CD4-positive, CD25-positive, alpha-beta regulatory T cell (primary cell): ENCODE data around the gene RACGAP1. TPM values are rescaled to one million over a fixed set of nuclear protein-coding genes. Genes with fewer than 3 reads are reported as not detected.

Experiments used
- ATAC-seq, 2 donors: fragments of 150-1000 bp; cut with Tn5 transposase; one replicate each; pipeline ENCODE4 v1.10.0; 2021; ENCODE audit warnings: low read depth in 2 of 2, moderate number of reproducible peaks in 2 of 2, moderate library complexity in 1 of 2
- DNase-seq, 3 donors: peaks; one replicate each; pipeline versions ENCODE4 v3.0.0 to v3.0.0-alpha.2; 2012 to 2022; ENCODE audit warnings: mixed read lengths in 1 of 3
- H3K27ac ChIP-seq: one replicate; pipeline ENCODE4 v1.7.0; 2013; ENCODE audit warnings: mild to moderate bottlenecking, low read length; ENCODE audit not compliant: insufficient read depth, poor library complexity, severe bottlenecking
- H3K27me3 ChIP-seq: one replicate; pipeline ENCODE4 v1.7.0; 2013; ENCODE audit warnings: low read length; ENCODE audit not compliant: control insufficient read depth, insufficient read depth
- H3K36me3 ChIP-seq: one replicate; pipeline ENCODE4 v1.7.0; 2013; ENCODE audit warnings: mild to moderate bottlenecking, low read length, moderate library complexity; ENCODE audit not compliant: control insufficient read depth, insufficient read depth
- H3K4me1 ChIP-seq: 2 replicates; pipeline ENCODE4 v1.7.0; 2013; ENCODE audit warnings: mild to moderate bottlenecking, low read length; ENCODE audit not compliant: insufficient read depth, control insufficient read depth, poor library complexity, severe bottlenecking
- H3K4me3 ChIP-seq: one replicate; pipeline ENCODE4 v1.7.0; 2013; ENCODE audit warnings: low read depth, mild to moderate bottlenecking, low read length, moderate library complexity
- H3K9me3 ChIP-seq, 2 experiments: 1 replicate in 1 of 2; 2 replicates in 1 of 2; pipeline ENCODE4 v1.7.0; 2013; ENCODE audit warnings: low read length in 2 of 2, mild to moderate bottlenecking in 1 of 2, moderate library complexity in 1 of 2; ENCODE audit not compliant: control insufficient read depth in 2 of 2
- H3K27ac Mint-ChIP-seq, 3 donors: one replicate each; pipeline ENCODE4 v1.8.0; 2020 to 2022; ENCODE audit warnings: mild to moderate bottlenecking in 3 of 3, mixed read lengths in 3 of 3, moderate library complexity in 2 of 3
- H3K27me3 Mint-ChIP-seq: one replicate; pipeline ENCODE4 v1.8.0; 2022; ENCODE audit warnings: mild to moderate bottlenecking, mixed read lengths
- H3K36me3 Mint-ChIP-seq: one replicate; pipeline ENCODE4 v1.8.0; 2020; ENCODE audit warnings: mixed read lengths
- H3K4me1 Mint-ChIP-seq, 4 donors: one replicate each; pipeline ENCODE4 v1.8.0; 2020 to 2022; ENCODE audit warnings: mixed read lengths in 4 of 4, mild to moderate bottlenecking in 1 of 4
- H3K4me3 Mint-ChIP-seq, 4 donors: one replicate each; pipeline ENCODE4 v1.8.0; 2020 to 2022; ENCODE audit warnings: mild to moderate bottlenecking in 4 of 4, mixed read lengths in 4 of 4, moderate library complexity in 3 of 4
- H3K9me3 Mint-ChIP-seq, 7 donors: one replicate each; pipeline ENCODE4 v1.8.0; 2020 to 2022; ENCODE audit warnings: mixed read lengths in 7 of 7, mild to moderate bottlenecking in 3 of 7, moderate library complexity in 2 of 7
- polyA plus RNA-seq, 4 donors: library from polyadenylated mRNA; unstranded; fragments of 300-500 nt; fragmentation: Illumina TruSeq; gene quantifications; one replicate each; pipeline ENCODE4 v1.2.3, GENCODE V29; 2021
- total RNA-seq: library from RNA; stranded (reverse); gene quantifications from one replicate; pipeline ENCODE4 v1.2.3, GENCODE V29; 2022

RACGAP1 gene
- total and polyA plus RNA-seq, 5 donors from 2014 or later, result 17.1 to 22.9 (median 17.4) TPM

DNA sequence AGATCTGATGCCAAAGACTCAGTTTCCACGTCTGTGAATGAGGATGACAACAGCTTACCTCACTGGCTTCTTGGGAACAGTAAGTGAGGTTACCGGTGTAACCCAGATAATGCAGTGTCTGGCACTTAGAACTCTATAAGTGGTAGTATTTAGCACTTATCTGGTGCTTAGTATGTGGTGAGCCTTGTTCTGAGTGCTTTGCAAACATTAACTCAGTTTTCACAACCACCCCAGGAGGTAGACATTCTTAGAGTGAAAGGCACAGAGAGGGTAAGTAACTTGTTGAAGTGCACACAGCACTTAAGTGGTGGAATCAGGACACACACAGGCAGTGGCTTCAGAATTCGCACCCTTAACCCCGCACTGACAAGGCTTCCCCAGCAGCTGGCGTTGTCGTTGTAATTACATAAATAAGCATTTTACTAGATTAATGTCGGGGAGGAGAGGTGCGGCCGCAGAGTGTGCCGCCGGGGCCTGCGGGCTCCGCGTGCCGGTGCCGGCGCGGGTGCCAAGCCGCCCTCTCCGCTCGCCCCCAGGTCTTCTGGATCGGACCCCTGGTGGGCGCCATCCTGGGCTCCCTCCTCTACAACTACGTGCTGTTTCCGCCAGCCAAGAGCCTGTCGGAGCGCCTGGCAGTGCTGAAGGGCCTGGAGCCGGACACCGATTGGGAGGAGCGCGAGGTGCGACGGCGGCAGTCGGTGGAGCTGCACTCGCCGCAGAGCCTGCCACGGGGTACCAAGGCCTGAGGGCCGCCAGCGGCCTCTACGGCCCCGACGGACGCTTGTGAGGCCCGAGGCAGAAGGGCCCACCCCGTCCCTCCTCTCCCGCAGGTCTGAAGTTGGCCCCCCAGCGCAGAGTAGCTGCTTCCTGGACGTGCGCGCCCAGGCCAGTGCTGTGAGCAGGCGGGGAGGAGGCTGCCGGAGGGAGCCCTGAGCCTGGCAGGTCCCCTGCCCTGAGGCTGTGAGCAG is 70.1 kb downstream of the RACGAP1 start:
- no peaks in the 10 kb centered on the region for H3K9me3 ChIP-seq
- no peak overlapping the region for H3K27ac ChIP-seq
- Mint-ChIP-seq H3K9me3 (peaks cover 0 to 2% (median 0%) of the 10 kb centered on the region in 7 donors), H3K4me1 (peaks cover 0 to 4% (median under 1%) of the 10 kb centered on the region in 4 donors), H3K36me3 (no peaks in the 10 kb centered on the region), H3K27ac (no peak overlapping the region), H3K4me3 (no peak overlapping the region), H3K27me3 (peaks cover 61% of the 10 kb centered on the region)
- peaks cover 26% of the 10 kb centered on the region for H3K27me3 ChIP-seq
- no peaks in the 10 kb centered on the region for H3K4me1 ChIP-seq
- no peaks in the 10 kb centered on the region for H3K36me3 ChIP-seq
- H3K4me3 ChIP-seq, result no peak overlapping the region
- ATAC-seq, result no peak
- peak in 1 of 3 donors; percentile 32 for DNase-seq

DNA sequence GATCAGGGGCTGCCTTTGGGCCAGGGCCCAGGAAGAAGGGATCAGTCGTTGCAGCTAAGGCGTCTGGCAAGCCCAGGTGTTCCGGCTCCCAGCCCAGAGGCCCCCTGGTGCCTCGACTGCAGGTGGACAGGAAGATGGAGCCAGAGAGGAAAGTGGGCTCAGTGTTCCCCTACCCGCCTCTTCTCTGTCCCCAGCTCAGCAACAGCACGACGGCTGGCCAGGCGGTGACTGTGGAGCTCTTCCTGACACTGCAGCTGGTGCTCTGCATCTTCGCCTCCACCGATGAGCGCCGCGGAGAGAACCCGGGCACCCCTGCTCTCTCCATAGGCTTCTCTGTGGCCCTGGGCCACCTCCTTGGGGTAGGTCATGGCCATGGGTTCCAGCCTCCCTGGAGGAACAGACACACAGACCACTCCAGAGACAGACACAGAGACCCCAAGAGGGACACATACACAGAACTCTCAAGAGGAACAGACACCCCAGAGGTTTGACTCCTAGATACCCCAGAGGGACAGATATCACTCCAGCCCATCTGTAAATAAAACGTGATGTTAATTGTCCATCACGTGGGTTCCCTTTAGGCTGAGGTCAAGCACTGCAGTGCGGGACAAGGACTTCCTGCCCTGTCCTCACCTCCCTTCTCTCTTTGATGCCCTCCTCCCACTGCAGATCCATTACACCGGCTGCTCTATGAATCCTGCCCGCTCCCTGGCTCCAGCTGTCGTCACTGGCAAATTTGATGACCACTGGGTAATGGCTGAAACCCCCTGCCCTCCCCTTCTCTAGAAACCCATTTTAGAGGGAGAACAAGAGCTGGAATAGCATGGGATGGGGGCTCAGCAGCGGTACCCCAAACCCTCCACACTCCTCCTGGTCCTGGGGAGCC is 71.1 kb downstream of the RACGAP1 start:
- DNase-seq (no peak), ATAC-seq (no peak)
- H3K36me3 Mint-ChIP-seq, result no peaks in the 10 kb centered on the region
- H3K4me1 Mint-ChIP-seq, result no peaks in the 10 kb centered on the region
- H3K9me3 ChIP-seq, result no peaks in the 10 kb centered on the region
- H3K4me1 ChIP-seq, result no peaks in the 10 kb centered on the region
- peaks cover 57% of the 10 kb centered on the region for H3K27me3 Mint-ChIP-seq
- peak overlapping the region in 1 of 3 donors; percentile 45 for H3K27ac Mint-ChIP-seq
- H3K27ac ChIP-seq, result no peak overlapping the region
- no peaks in the 10 kb centered on the region for H3K36me3 ChIP-seq
- H3K27me3 ChIP-seq, result peaks cover 17% of the 10 kb centered on the region
- H3K4me3 Mint-ChIP-seq, result no peak overlapping the region
- peaks cover 0 to 2% (median 0%) of the 10 kb centered on the region in 7 donors for H3K9me3 Mint-ChIP-seq
- no peak overlapping the region for H3K4me3 ChIP-seq

DNA sequence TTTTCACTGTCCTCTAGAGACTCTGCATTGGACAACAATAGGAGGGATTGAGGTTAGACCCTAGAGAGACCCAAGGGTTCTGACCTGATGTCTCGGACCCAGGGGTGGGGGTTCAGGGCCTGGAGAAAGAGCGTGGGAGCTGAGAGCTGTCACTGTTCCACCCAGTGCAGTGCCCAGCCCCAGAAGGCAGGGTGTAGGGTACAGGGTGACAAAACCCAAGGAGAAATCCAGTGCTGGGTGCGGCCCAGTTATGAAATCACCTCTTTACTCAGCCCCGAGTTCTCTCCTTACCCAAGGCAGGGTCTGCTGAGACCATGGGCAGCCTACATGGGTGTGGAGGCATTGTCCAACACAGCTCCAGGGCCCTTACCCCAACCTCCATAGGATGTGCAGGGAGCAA is 72.1 kb downstream of the RACGAP1 start:
- H3K4me1 Mint-ChIP-seq, result no peaks in the 10 kb centered on the region
- no peaks in the 10 kb centered on the region for H3K36me3 Mint-ChIP-seq
- H3K4me3 Mint-ChIP-seq, result no peak overlapping the region
- peaks cover 47% of the 10 kb centered on the region for H3K27me3 Mint-ChIP-seq
- Histone ChIP-seq H3K27ac (no peak overlapping the region), H3K36me3 (no peaks in the 10 kb centered on the region), H3K4me1 (no peaks in the 10 kb centered on the region), H3K9me3 (no peaks in the 10 kb centered on the region), H3K27me3 (peaks cover 10% of the 10 kb centered on the region), H3K4me3 (no peak overlapping the region)
- peaks cover 0 to 2% (median 0%) of the 10 kb centered on the region in 7 donors for H3K9me3 Mint-ChIP-seq
- H3K27ac Mint-ChIP-seq, result no peak overlapping the region
- ATAC-seq (no peak), DNase-seq (no peak)

DNA sequence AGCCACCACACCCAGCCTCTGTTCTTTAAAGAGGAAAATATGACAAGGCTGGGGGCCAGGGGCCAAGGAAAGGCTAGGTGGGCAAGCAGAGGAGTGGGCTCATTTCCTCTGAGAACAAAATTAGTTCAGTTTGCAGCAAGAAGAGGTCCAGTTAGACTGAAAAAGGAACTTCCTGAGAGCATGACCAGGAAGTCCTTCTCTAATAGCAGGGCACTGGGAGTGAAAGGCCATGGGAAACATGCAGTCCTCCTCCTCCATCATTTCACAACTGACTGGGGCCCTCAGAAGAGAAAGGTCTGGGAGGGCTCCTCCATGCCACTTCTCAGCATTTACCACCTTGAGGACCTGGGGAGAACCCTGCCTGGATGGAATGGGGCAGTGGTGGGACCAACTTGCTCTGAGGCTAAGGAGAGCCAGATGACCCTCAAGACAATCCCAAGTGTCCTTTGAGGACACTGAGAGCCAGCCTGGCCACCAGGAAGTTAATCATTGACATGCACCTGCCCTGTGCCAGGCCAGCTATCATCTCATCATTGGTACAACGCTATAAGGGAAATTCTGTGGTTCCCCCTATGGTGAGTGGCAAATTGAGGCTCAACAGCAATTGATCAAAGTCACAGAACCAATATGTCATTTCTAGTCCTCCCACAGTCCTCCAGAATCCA is 72.8 kb downstream of the RACGAP1 start:
- no peaks in the 10 kb centered on the region for H3K36me3 ChIP-seq
- Mint-ChIP-seq H3K27me3 (peaks cover 40% of the 10 kb centered on the region), H3K4me1 (peaks cover 0 to 3% (median 0%) of the 10 kb centered on the region in 4 donors), H3K4me3 (peak overlapping the region in 1 of 4 donors; percentile 57), H3K36me3 (no peaks in the 10 kb centered on the region), H3K27ac (no peak overlapping the region), H3K9me3 (peaks cover 0 to 2% (median 0%) of the 10 kb centered on the region in 7 donors)
- no peaks in the 10 kb centered on the region for H3K9me3 ChIP-seq
- H3K27me3 ChIP-seq, result peaks cover 10% of the 10 kb centered on the region
- DNase-seq (no peak), ATAC-seq (no peak)
- no peaks in the 10 kb centered on the region for H3K4me1 ChIP-seq
- H3K4me3 ChIP-seq, result no peak overlapping the region
- no peak overlapping the region for H3K27ac ChIP-seq

DNA sequence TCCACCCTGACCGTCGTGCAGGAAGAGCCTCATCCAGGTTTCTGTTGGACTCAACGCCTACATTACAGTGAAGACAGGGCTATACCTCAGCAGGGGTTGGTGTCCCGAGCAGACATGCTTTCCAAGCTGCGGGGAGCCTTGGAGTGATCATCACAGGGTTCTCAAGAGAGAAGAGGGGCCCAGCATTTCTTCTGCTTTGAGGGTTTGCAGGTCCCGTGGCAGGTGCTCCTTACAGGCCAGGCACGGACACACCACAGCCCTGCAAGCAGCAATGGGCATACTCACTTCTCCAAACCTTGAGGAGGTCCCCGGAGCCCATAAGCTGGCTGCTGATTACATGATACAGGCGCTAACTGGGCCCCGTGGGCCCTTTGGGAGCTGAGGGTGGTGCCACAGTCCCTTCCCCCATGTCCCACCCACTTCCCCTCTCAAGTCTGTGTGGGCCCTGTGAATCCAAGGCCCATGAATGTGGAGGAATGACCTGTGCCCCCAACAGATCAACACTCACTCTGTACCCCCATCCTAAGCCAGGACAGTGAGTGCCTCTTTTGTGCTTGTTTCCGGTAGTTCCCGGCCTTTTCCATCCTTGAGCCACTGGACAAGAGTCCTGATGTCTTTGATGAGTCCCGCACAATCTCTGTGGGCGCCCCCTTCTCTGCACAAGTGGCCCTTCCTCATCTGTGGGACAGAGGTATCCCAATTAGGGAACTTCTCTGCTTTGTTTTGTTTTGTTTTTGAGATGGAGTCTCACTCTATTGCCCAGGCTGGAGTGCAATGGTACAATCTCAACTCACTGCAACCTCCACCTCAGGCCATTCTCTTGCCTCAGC is 73.7 kb downstream of the RACGAP1 start:
- H3K27me3 Mint-ChIP-seq, result peaks cover 31% of the 10 kb centered on the region
- Histone ChIP-seq H3K27ac (no peak overlapping the region), H3K36me3 (no peaks in the 10 kb centered on the region), H3K4me3 (no peak overlapping the region), H3K4me1 (peaks cover 2% of the 10 kb centered on the region), H3K9me3 (no peaks in the 10 kb centered on the region), H3K27me3 (peaks cover 7% of the 10 kb centered on the region)
- ATAC-seq, result no peak
- peak overlapping the region in 1 of 3 donors; percentile 56 for H3K27ac Mint-ChIP-seq
- no peak for DNase-seq
- peaks cover 0 to 2% (median 0%) of the 10 kb centered on the region in 7 donors for H3K9me3 Mint-ChIP-seq
- H3K4me1 Mint-ChIP-seq, result peaks cover 0 to 8% (median under 1%) of the 10 kb centered on the region in 4 donors
- no peak overlapping the region for H3K4me3 Mint-ChIP-seq
- H3K36me3 Mint-ChIP-seq, result no peaks in the 10 kb centered on the region

DNA sequence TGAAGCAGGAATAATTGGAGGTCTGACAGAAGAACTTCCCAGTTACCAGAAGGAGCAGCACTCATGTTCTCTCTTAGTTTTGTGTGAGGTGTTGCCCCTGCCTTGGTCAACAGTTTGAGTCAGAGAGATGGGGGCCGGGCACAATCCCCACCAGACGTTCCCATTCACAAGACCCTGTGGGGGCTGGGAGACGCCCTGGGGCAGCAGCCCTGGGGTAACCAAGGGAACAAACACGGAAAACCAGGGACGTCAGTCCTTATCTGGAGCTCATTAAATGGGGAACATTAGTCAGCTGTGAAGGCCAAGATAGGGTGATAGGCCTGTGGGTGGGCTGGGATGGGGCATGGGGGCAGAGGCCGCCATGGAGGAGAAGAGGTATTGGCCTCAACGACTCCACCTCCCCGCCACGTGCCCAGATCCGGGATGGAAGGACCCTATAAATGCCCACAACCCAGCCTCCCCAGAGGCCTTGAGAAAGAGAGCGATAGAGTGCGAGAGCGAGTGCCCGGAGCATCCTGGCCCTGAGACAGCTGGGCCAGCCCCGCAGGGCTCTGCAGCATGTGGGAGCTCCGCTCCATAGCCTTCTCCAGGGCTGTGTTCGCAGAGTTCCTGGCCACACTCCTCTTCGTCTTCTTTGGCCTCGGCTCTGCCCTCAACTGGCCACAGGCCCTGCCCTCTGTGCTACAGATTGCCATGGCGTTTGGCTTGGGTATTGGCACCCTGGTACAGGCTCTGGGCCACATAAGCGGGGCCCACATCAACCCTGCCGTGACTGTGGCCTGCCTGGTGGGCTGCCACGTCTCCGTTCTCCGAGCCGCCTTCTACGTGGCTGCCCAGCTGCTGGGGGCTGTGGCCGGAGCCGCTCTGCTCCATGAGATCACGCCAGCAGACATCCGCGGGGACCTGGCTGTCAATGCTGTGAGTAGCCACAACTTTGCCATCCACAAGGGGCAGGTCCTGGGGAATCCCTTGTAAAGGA is 74.7 kb downstream of the RACGAP1 start, which contains the start of gene AQP2:
Gene AQP2 (plus strand): TSS at position 465 of the 979 bp plus-strand sequence. CDS start 94 bp downstream, at position 559.
- Mint-ChIP-seq H3K4me3 (no peak within 1 kb of the TSS), H3K36me3 (no peaks in the 10 kb centered on the region), H3K9me3 (peaks cover 0 to 2% (median 0%) of the 10 kb centered on the region in 7 donors), H3K4me1 (peaks cover 6 to 19% (median 9%) of the 10 kb centered on the region in 4 donors), H3K27ac (no peak within 1 kb of the TSS), H3K27me3 (peaks cover 25% of the 10 kb centered on the region)
- no peaks in the 10 kb centered on the region for H3K36me3 ChIP-seq
- H3K27me3 ChIP-seq, result peaks cover 6% of the 10 kb centered on the region
- DNase-seq (no peak), ATAC-seq (no peak)
- H3K4me1 ChIP-seq, result peaks cover 13% of the 10 kb centered on the region
- no peak within 1 kb of the TSS for H3K4me3 ChIP-seq
- H3K27ac ChIP-seq, result no peak within 1 kb of the TSS
- H3K9me3 ChIP-seq, result no peaks in the 10 kb centered on the region
